GM19193 (cell line): Measurements from ENCODE around the gene DHX35.

Experiments used
- POLR2A ChIP-seq: IDR thresholded peaks from 4 replicates; pipeline ENCODE4 v1.6.1; 2011; ENCODE audit not compliant: insufficient read depth, insufficient read length; ENCODE audit errors: extremely low read depth

The DHX35 gene

DNA sequence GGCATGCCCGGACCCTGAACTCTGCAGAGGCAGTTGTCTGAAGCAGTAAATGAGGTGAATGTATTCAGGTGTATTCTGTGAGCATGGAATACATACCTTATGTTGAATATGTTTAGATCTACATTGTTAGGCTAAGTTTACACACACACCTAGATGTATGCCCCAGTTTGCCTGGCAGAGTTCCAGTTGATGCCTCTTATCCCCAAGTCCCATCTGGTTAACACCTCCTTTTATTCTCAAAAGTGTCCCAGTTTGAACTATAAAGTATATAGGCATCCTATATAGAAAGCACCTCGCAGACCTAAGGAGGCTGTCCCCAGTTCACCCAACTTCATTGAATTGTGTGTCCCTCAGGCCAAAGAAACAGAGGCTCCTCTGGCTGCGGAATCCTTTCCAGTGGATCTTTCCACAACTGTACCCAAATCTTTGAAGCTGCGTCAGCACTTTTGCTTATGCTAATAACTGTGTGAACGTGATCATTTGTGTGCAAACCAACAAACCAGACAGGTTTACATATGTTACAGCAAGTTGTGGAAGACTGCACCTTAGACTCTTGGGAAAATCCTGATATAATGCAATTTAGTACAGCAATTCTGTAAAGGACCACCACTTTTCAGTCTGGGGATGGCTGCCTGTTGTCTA is 4.8 kb upstream of the DHX35 start:
- no peak for TF ChIP-seq POLR2A

DNA sequence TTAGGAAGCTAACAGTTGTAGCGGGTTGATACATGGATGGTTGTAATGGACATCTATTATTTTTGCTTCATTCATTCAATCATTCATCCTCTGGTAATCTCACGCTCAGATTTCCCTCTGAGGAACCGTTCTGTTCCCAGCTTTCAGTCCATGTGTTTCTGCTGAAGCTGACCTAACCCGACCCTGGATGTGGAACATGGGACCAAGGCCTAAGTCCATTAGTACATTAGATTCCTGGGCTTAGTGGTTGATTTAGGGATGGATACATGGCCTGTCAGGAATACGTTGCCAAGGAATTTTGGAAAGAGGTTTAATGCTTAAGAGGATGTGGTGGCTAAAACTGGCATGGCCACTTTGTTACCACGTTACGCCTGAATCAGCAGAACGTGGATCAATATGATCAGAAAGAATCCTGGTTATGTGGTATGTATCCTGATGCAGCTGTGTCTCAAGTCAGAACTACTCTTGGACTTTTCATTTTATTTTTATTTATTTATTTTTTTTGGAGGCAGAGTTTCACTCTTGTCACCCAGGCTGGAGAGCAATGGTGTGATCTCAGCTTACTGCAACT is 4.1 kb upstream of the DHX35 start:
- TF ChIP-seq POLR2A = no peak

DNA sequence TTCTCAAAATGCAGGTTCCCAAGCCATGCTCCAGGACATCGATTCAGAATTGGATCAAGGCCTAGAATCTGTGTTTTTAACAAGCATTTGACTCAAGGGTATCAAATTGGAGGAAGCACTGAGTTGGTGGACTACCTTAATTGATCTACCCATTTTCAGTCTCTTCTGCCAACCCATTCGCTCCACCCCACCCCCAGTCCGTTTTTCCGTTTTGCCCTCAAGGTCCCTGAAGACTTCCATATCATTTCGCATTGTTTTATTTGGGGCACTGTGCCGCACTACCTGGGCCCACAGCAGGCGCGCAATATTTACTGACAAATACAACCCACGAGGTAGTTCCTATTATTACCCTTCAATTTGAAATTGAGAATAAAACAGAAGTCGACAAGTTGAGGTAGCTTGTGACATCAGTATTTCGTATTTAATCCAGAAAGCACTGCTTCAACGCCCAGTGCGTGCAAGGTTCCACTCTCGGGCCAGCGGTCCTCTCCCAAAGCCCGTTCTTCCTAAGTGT is 557 bp upstream of the DHX35 start:
- TF ChIP-seq POLR2A = no peak

GRCh38 chr20:38962928-38963401 is 821 bp downstream of the DHX35 start:
- no peak for TF ChIP-seq POLR2A

DNA sequence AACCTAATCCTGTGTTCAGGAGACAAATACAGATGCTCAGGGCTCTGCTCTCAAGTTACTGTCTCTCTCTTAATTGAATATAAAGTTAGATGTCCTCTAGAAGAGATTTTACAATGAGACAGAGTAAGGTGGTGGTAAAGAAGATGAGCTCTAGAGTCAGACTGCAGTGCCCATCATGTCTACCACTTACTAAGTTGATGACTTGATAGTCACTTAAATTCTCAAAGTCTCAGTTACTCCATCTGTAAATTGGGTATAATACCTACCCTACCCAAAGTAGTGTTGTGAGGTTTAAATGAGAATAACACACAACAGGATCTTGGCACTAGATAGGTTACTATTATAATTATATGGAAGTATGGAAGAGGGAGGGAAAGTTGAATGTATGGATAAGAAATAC is 1.6 kb downstream of the DHX35 start:
- TF ChIP-seq POLR2A = no peak

DNA sequence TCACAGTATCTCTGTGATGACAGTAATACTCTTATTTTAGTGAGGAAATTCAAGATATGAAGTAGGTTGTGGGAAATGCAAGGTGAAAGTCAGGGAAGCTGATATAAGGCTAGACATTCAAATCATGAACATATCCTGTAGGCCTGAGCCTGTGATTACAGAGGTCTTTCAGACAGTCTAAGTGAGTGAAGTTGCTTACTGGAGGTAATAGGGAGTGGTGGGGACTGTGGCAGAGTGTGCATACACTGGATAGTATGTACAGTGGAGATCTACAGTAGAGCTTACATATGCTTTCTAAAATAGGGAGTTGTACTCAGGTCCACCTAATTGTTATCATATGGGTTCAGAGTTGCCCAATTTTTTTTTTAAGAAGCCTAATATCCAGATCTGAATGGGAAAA is 3.1 kb downstream of the DHX35 start:
- no peak for TF ChIP-seq POLR2A

DNA sequence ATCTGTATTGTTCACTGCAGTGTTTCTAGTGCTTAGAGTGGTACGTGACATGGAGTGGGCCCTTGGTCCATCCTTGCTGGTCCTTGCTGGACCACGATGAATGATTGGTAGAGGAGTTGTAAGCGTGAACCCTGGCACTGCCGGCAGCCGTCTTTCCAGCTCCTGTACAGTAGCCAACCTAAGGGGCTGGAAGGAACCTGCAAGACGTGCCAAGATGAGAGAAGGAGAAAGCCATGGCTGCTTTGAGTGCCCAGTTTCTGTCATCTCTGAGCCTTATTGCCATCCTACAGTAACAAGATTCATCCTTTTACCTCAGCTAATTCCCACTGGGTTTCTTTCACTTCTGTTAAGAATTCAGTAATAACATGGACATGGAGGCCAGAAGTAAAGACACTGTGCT is 5.9 kb downstream of the DHX35 start:
- no peak for TF ChIP-seq POLR2A

GRCh38 chr20:38969708-38970107 is 7.6 kb downstream of the DHX35 start:
- no peak for TF ChIP-seq POLR2A

- TF ChIP-seq POLR2A = no peak
Measured at GRCh38 chr20:38970302-38970701, 8.2 kb downstream of the DHX35 start.

GRCh38 chr20:38973107-38973506 is 11.0 kb downstream of the DHX35 start:
- TF ChIP-seq POLR2A = no peak

GRCh38 chr20:38973645-38974044 is 11.5 kb downstream of the DHX35 start:
- no peak for TF ChIP-seq POLR2A

DNA sequence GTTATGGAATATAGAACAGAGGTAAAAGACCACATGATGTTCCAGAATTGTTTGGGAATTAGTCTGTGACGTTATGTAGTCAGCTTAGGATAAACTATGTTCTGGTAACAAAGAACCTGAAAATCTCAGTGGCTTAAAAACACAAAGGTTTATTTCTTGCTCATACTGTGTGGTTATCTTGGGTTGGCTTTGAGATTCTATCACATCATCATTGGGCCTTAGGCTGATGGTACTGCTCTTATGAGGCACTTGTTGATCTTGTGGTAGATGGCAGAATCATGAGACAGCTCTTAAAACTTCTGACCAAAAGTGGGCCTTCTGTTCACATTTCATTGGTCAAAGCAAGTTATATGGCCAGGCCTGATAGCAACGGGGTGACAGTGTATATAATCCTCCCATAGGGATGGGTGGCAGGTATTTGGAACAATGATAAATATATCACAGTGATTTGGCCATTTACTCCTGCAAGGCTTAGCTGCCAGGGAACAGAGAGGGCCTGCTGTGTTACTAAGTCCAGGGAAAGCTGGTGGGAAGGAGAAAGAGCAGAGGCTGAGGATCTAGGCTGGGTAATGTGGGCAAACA is 13.5 kb downstream of the DHX35 start:
- no peak for TF ChIP-seq POLR2A

GRCh38 chr20:38979434-38979833 is 17.3 kb downstream of the DHX35 start:
- no peak for TF ChIP-seq POLR2A

DNA sequence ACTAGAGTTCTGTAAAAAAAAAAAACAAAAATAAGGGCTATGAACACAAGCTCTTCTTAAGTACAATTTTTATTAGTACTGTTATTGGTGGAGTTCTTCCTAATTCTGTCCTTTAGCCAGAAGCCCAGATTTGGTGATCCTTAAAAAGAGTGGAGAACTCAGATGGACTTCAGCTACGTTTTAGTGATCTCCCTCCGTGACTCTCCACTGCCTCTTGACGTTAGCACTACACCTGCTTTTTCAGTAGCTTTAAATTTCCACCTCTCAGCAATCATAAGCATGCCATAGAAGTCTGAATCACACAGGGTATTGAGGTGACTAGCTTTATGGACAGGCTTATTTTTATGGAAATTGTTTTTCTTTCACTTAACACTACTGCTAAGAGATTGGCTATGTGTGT is 17.7 kb downstream of the DHX35 start:
- no peak for TF ChIP-seq POLR2A

DNA sequence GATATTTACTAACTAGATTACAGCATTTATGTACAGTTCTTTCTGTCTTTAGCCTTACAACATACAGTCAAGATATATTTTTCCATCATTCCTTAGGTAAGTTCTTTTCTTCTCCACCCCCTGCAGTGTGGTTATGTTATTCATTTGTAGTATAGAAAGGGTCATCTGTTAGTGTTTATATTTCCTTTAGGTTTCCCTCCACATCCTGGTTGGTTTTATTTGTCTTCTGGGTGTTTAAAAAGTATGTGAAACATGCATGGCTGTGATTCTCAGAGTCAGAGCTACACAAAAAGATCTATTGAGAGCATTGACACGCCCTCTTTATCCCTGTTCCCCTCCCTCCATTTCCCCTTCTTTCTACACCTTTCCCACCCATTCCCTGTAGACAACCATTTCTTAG is 20.1 kb downstream of the DHX35 start:
- no peak for TF ChIP-seq POLR2A

DNA sequence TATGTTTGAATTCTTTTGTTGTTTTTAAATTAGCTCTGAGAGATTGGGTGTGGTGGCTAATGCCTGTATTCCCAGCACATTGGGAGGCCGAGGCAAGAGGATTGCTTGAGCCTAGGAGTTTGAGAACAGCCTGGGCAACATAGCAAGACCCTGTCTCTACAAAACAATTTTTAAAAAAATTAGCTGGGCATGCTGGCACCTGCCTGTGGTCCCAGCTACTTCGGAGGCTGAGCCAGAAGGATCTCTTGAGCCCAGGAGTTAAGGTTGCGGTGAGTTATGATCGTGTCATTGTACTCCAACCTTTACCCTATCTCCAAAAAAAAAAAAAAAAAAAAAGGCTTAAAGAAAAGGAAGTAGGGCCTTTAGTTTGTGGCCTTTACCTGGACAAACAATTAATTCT is 22.9 kb downstream of the DHX35 start:
- TF ChIP-seq POLR2A = no peak

- no peak for TF ChIP-seq POLR2A
Measured at GRCh38 chr20:38985603-38986170, 23.5 kb downstream of the DHX35 start.

DNA sequence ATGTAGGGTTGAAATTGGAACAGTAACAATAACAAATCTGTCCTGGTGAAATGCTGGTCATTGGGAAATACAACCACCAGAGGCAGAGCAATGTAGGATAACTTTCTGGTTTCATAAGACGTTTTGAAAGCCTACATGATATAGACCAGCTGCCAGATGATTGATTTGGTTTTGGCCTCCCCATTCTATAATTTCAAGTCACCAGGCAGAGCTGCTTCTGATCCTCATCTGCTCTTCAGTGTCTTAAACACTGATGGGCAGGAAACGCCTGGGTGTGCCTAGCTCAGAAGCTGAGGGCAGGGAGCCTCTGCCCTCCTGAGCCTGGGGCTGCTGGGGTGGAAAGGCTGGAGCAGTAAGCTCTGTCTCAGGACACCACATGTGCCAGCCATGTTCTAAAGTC is 24.5 kb downstream of the DHX35 start:
- TF ChIP-seq POLR2A = no peak
